MCF 10A (cell line): ENCODE results near the gene IL12RB2. TPM values are rescaled to one million over a fixed set of nuclear protein-coding genes. Genes with fewer than 3 reads are reported as not detected.

ENCODE experiments used
- BruUV-seq: library from RNA; stranded (reverse); fragments of 400-500 nt; replicated peaks from 2 replicates; lab custom pipeline; 2021; lab: Mats Ljungman, UMichigan
- CTCF ChIA-PET: fragments of 300-600 bp; sonication (Branson Sonifier 250); formaldehyde crosslinking; extraction: SDS; loops from one replicate; lab custom pipeline; 2021; ENCODE audit warnings: antibody characterized with exemption, inconsistent platforms; lab: Yijun Ruan, JAX
- POLR2A ChIA-PET: fragments of 300-600, 350-650 bp; sonication (Branson Sonifier 250); formaldehyde crosslinking; extraction: SDS; loops from one replicate; lab custom pipeline; 2020; ENCODE audit warnings: antibody characterized with exemption, inconsistent platforms; lab: Yijun Ruan, JAX
- DNase-seq: peaks from one replicate; pipeline ENCODE4 v3.0.0-alpha.2; 2018; ENCODE audit not compliant: unreplicated experiment
- H3K27ac Mint-ChIP-seq: one replicate; pipeline ENCODE4 v1.8.0; 2022; ENCODE audit warnings: mild to moderate bottlenecking, low read depth, mixed read lengths; ENCODE audit not compliant: unreplicated experiment
- H3K27me3 Mint-ChIP-seq: one replicate; pipeline ENCODE4 v1.8.0; 2022; ENCODE audit warnings: mixed read lengths; ENCODE audit not compliant: insufficient read depth, unreplicated experiment
- H3K36me3 Mint-ChIP-seq: one replicate; pipeline ENCODE4 v1.8.0; 2022; ENCODE audit warnings: mild to moderate bottlenecking, moderate library complexity, mixed read lengths; ENCODE audit not compliant: insufficient read depth, unreplicated experiment
- H3K4me1 Mint-ChIP-seq: one replicate; pipeline ENCODE4 v1.8.0; 2022; ENCODE audit warnings: mixed read lengths; ENCODE audit not compliant: insufficient read depth, unreplicated experiment
- H3K4me3 Mint-ChIP-seq: one replicate; pipeline ENCODE4 v1.8.0; 2022; ENCODE audit warnings: mild to moderate bottlenecking, moderate library complexity, mixed read lengths; ENCODE audit not compliant: unreplicated experiment
- H3K9me3 Mint-ChIP-seq: one replicate; pipeline ENCODE4 v1.8.0; 2022; ENCODE audit warnings: mixed read lengths; ENCODE audit not compliant: unreplicated experiment
- intact Hi-C: fragments of 100-400 bp; cut with micrococcal nuclease; formaldehyde crosslinking; loops from 2 replicates; pipeline ENCODE4 v1.14.1; 2022
- total RNA-seq: library from RNA; stranded (reverse); gene quantifications from 2 replicates; pipeline ENCODE4 v1.2.3, GENCODE V29; 2022
- TF ChIP-seq, protein P1 (sequence below): fragments of 200-600 bp; IDR thresholded peaks from one replicate; pipeline ENCODE4 v1.8.0; 2022; ENCODE audit warnings: antibody characterized with exemption, mild to moderate bottlenecking; ENCODE audit not compliant: unreplicated experiment

IL12RB2 gene
- total RNA-seq, 1 experiment from 2014 or later, result not detected

GRCh38 chr1:67371043-67371442, 63.4 kb downstream of the IL12RB2 start:
- CTCF ChIA-PET, result interaction anchor here (2.1 to 2.6 kb wide), 2 partner anchors 24 to 129 kb away, joined by 9 read pairs; no protein-coding TSS in a partner anchor

DNA sequence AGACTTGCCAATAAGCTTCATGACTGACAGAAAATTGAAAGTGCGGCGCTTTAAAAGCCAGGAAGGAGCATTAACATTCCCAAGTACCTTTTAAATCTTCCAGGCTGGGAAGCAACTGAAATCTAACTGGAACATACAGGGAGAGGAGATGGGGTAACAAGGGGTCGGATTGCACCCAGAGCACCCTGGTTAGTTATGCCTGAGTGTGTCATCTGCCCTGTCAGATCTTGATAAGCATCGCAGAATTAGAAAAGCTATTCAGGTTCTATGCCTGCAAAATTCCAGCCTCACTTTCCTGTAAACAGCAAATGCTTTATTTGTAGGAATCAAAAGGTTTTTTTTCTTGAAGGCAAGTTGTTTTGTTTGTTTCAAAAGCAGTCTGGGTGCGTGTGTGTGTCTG, 64.0 kb downstream of the IL12RB2 start:
- Mint-ChIP-seq H3K36me3 (no peaks in the 10 kb centered on the region), H3K4me3 (no peak overlapping the region), H3K27me3 (no peaks in the 10 kb centered on the region), H3K9me3 (no peaks in the 10 kb centered on the region), H3K27ac (peak overlapping the region; percentile 74), H3K4me1 (peaks cover 16% of the 10 kb centered on the region)
- no TSS peak for BruUV-seq
- ChIA-PET POLR2A (interaction anchor here (0.7 to 1.9 kb wide), 7 partner anchors 12 to 57 kb away, joined by 3 to 7 read pairs (median 4); no protein-coding TSS in a partner anchor), CTCF (interaction anchor here (0.6 to 2.6 kb wide), 4 partner anchors 24 to 245 kb away, joined by 3 to 9 read pairs (median 6); no protein-coding TSS in a partner anchor)
- intact Hi-C loops, result no loop called here
- DNase-seq, result no peak
- TF ChIP-seq, protein P1, sequence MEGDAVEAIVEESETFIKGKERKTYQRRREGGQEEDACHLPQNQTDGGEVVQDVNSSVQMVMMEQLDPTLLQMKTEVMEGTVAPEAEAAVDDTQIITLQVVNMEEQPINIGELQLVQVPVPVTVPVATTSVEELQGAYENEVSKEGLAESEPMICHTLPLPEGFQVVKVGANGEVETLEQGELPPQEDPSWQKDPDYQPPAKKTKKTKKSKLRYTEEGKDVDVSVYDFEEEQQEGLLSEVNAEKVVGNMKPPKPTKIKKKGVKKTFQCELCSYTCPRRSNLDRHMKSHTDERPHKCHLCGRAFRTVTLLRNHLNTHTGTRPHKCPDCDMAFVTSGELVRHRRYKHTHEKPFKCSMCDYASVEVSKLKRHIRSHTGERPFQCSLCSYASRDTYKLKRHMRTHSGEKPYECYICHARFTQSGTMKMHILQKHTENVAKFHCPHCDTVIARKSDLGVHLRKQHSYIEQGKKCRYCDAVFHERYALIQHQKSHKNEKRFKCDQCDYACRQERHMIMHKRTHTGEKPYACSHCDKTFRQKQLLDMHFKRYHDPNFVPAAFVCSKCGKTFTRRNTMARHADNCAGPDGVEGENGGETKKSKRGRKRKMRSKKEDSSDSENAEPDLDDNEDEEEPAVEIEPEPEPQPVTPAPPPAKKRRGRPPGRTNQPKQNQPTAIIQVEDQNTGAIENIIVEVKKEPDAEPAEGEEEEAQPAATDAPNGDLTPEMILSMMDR, result no peak

More at GRCh38 chr1:67371043-67371442, 63.4 kb downstream of the IL12RB2 start:
- H3K27ac Mint-ChIP-seq, result no peak overlapping the region
- H3K4me3 Mint-ChIP-seq, result no peak overlapping the region
- H3K36me3 Mint-ChIP-seq, result no peaks in the 10 kb centered on the region
- H3K4me1 Mint-ChIP-seq, result peaks cover 16% of the 10 kb centered on the region
- no peaks in the 10 kb centered on the region for H3K9me3 Mint-ChIP-seq
- TF ChIP-seq, protein P1, result no peak
- POLR2A ChIA-PET, result interaction anchor here (1.4 to 1.9 kb wide), 3 partner anchors 13 to 31 kb away, joined by 4 to 7 read pairs (median 6); no protein-coding TSS in a partner anchor
- DNase-seq, result no peak
- no peaks in the 10 kb centered on the region for H3K27me3 Mint-ChIP-seq
- BruUV-seq, result no TSS peak
- intact Hi-C loops, result no loop called here

DNA sequence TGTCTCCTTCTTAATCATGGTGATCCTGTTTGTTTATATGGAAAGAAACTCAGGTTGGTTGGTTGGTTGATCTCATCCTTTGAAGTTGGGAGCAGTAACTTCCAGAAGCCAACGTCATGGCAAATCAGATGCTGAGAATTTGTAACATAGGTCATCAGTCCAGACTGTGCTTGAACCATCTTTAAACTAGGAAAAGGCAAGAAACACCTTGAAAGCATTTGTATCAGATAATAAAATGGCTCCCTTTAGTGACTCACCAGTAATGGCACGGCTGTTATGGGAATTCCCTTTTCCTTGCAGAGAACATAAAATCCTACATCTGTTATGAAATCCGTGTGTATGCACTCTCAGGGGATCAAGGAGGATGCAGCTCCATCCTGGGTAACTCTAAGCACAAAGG, 64.5 kb downstream of the IL12RB2 start:
- ChIA-PET CTCF (interaction anchor here (0.6 to 2.6 kb wide), 5 partner anchors 18 to 246 kb away, joined by 3 to 9 read pairs (median 3); no protein-coding TSS in a partner anchor), POLR2A (interaction anchor here (0.7 to 1.9 kb wide), 7 partner anchors 11 to 56 kb away, joined by 3 to 7 read pairs (median 4); no protein-coding TSS in a partner anchor)
- intact Hi-C loops, result no loop called here
- H3K27ac Mint-ChIP-seq, result peak overlapping the region; percentile 74
- H3K4me1 Mint-ChIP-seq, result peaks cover 13% of the 10 kb centered on the region
- no TSS peak for BruUV-seq
- H3K9me3 Mint-ChIP-seq, result no peaks in the 10 kb centered on the region
- no peaks in the 10 kb centered on the region for H3K36me3 Mint-ChIP-seq
- H3K4me3 Mint-ChIP-seq, result no peak overlapping the region
- TF ChIP-seq, protein P1, result no peak
- DNase-seq, result peak; percentile 38
- no peaks in the 10 kb centered on the region for H3K27me3 Mint-ChIP-seq

DNA sequence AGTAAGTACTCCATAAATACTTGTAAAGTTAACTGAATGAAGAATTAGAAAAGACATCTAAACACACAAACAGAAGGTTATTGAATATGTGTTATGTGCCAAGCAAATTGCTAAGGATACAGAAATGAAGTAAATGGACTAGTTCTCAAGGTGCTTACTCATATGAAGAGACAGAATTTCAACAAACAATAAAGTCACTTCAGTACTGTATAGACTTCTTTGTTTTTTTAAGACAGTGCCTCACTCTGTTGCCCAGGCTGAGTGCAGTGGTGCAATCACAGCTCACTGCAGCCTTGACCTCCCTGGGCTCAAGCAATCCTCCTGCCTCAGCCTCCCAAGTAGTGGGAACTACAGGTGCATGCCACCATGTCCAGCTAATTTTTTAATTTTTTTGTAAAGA, 65.2 kb downstream of the IL12RB2 start:
- DNase-seq, result no peak
- ChIA-PET POLR2A (interaction anchor here (1.5 to 1.9 kb wide), 2 partner anchors 10 to 18 kb away, joined by 4 to 6 read pairs; no protein-coding TSS in a partner anchor), CTCF (interaction anchor here (0.7 to 2.6 kb wide), 2 partner anchors 17 to 128 kb away, joined by 3 to 9 read pairs; no protein-coding TSS in a partner anchor)
- Mint-ChIP-seq H3K27ac (no peak overlapping the region), H3K27me3 (no peaks in the 10 kb centered on the region), H3K4me1 (peaks cover 6% of the 10 kb centered on the region), H3K36me3 (peaks cover 5% of the 10 kb centered on the region), H3K4me3 (no peak overlapping the region), H3K9me3 (no peaks in the 10 kb centered on the region)
- intact Hi-C loops, result no loop called here
- no TSS peak for BruUV-seq
- TF ChIP-seq, protein P1, result no peak
